A549 (cell line): ENCODE results near the gene APOL3.

ENCODE experiments used
- EP300 ChIP-seq, 2 experiments: fragments of >200 bp; sonication (Bioruptor Twin); formaldehyde crosslinking; IDR thresholded peaks; 2 replicates in 1 of 2; 3 replicates in 1 of 2; pipeline ENCODE4 v1.6.1; 2016 to 2017
- TF ChIP-seq, protein P1 (sequence below): fragments of >200 bp; sonication (Bioruptor Twin); formaldehyde crosslinking; IDR thresholded peaks from 3 replicates; pipeline ENCODE4 v1.5.1; 2016

DNA sequence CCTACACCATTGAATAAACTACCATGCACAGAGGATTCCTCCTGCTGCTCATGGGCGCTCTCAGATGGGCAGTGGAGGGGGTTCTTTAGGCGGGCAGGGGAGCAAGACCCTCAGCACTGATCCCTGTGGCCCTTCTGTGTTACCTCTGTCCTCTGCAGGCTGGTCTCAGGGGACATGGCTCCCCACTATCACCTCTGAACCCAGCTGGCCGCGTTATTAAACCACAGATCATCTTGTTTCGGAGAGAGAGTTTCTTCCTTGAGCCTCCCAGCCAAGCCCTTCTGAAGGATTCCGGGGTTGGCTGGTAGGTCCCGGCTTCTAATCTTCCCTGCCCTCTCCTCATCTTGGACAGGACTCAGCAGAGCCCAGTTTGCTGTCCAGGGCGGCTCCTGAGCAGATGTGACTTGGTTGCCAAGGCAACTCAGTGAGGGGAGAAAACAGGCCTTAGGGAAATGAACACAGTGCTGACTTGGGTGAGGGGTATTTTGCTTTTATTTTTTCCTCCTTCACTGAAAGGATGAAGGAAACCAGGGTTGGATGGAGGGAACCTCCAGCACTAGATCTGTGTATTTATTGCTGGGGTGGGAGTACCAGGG, 13.3 kb downstream of the APOL3 start:
- TF ChIP-seq EP300 (IDR thresholded peaks at IDR 0.05) = no peak
- TF ChIP-seq, protein P1, sequence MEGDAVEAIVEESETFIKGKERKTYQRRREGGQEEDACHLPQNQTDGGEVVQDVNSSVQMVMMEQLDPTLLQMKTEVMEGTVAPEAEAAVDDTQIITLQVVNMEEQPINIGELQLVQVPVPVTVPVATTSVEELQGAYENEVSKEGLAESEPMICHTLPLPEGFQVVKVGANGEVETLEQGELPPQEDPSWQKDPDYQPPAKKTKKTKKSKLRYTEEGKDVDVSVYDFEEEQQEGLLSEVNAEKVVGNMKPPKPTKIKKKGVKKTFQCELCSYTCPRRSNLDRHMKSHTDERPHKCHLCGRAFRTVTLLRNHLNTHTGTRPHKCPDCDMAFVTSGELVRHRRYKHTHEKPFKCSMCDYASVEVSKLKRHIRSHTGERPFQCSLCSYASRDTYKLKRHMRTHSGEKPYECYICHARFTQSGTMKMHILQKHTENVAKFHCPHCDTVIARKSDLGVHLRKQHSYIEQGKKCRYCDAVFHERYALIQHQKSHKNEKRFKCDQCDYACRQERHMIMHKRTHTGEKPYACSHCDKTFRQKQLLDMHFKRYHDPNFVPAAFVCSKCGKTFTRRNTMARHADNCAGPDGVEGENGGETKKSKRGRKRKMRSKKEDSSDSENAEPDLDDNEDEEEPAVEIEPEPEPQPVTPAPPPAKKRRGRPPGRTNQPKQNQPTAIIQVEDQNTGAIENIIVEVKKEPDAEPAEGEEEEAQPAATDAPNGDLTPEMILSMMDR = no peak
